CD4-positive, alpha-beta T cell treated with Interleukin-6 for 4 hours (primary cell): ENCODE data around the gene LLPH.
"Not testable (repeated sequence)": the region's sequence is repeated elsewhere in the genome, so short reads cannot be mapped to it uniquely, and the experiment has no call there.

Experiments used
- DNase-seq: peaks from one replicate; pipeline ENCODE4 v3.0.0-alpha.2; 2020; ENCODE audit warnings: mixed read lengths

LLPH gene

DNA sequence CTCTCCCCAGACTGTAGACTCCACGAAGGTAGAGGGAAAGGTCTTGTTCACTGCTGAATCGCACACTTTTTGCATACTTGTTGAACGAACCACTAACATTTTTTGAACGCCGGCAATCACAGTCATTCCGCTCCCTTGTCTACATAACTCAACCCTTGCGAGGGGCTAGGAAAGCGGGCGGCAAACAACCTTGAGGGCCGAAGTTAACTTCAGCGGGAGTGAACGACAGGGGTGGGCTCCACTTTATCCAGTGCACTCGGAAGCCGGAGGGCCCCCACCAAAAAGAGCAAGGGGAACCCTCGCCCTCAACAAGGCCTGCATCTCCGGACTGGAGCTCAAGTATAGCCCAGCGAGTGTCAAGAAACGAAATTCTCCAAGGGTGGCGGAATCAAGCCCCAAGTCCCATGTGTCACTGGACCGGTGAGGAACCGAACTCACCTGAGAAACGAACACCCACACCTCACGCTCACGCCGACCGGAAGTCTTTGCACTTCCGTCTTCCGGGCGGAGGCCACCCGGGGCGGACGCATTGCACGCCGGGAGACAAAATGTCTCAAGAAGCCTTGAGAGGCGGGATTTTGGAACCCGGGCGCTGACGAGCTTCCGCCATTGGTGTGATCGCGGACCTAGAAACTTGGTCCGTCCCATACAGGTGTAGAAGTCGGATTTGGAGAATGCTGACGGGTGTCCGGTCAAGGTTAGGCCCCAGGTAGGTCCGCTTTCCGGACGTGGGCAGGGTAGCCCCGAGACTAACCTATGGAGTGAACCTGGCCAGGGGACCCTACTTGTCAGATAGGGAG is at the start of gene LLPH:
LLPH (minus strand) TSS at position 484 of the 800 bp plus-strand sequence. CDS start 1,644 bp downstream, outside the sequence.
- peak; percentile 90 for DNase-seq

DNA sequence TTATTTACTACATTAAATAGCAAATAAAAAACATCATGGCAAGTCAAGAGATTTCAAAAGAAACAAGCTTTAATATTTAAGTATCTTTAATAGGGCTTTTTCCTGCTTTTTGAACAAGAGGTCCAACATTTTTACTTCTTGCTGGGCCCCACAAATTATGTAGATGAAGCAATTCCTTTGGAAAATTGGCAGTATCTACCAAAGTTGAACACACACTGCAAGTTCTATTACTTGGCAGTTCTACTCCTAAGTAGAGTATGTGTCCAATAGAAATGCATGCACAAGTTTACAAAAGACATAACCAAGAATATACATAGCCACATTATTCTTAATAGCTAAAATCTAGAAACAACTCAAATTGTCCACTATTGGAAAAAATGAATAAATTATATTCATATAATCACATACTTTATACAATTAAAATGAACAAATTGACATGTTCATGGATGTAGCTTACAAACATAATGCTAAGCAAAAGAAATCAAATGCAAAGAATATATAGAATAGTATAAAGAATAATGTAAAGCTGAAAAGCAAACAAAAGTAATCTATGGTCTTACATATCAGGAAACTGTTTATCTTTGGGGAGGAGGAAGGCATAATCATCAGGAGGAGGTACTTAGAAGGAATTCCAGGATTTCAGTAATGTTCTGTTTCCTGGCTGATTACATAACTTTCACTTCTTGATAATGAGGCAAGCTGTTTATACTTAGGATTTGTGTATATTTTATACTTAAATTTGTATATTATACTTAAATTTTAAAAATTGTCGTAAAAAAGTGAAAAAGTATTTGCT is 45.8 kb upstream of the LLPH start:
- DNase-seq = no peak

DNA sequence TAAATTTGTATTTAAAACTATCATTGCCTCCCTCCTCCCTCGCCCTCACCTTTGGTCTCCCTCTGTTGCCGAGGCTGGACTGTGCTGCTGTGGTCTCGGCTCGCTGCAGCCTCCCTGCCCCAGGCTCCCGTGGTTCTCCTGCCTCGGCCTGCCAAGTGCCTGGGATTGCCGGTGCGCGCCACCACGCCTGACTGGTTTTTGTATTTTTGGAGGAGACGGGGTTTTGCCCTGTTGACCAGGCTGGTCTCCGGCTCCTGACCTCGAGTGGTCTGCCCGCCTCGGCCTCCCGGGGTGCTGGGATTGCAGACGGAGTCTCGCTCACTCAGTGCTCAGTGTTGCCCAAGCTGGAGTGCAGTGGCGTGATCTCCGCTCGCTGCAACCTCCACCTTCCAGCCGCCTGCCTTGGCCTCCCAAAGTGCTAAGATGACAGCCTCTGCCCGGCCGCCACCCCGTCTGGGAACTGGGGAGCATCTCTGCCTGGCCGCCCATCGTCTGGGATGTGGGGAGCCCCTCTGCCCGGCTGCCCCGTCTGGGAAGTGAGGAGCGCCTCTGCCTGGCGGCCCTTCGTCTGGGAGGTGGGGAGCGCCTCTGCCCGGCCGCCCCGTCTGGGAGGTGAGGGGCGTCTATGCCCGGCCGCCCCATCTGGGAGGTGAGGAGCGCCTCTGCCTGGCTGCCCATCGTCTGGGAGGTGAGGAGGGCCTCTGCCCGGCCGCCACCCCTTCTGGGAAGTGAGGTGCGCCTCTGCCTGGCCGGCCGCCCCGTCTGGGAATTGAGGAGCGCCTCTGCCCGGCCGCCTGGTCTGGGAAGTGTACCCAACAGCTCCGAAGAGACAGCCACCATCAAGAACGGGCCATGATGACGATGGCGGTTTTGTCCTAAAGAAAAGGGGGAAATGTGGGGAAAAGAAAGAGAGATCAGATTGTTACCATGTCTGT is 44.1 kb upstream of the LLPH start:
- DNase-seq = not testable (repeated sequence)

DNA sequence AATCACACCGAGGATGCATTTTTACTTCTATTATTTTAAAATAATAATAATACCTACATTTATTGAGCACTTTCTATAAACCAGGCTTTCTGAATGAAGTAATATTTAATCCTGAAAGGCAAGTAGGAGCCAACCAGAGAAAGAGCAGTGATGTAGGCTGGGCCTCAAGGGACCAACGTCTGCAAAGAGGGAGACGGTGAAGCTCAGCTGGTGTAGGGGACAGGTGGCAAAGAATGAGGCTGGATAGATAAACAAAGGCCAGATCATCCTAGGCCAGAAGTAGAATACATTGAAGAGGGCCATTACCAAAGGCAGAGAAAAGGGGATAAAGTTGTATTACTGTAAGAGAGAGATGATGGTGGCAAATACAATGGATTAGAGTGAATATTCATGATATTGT is 40.1 kb upstream of the LLPH start:
- DNase-seq = no peak

DNA sequence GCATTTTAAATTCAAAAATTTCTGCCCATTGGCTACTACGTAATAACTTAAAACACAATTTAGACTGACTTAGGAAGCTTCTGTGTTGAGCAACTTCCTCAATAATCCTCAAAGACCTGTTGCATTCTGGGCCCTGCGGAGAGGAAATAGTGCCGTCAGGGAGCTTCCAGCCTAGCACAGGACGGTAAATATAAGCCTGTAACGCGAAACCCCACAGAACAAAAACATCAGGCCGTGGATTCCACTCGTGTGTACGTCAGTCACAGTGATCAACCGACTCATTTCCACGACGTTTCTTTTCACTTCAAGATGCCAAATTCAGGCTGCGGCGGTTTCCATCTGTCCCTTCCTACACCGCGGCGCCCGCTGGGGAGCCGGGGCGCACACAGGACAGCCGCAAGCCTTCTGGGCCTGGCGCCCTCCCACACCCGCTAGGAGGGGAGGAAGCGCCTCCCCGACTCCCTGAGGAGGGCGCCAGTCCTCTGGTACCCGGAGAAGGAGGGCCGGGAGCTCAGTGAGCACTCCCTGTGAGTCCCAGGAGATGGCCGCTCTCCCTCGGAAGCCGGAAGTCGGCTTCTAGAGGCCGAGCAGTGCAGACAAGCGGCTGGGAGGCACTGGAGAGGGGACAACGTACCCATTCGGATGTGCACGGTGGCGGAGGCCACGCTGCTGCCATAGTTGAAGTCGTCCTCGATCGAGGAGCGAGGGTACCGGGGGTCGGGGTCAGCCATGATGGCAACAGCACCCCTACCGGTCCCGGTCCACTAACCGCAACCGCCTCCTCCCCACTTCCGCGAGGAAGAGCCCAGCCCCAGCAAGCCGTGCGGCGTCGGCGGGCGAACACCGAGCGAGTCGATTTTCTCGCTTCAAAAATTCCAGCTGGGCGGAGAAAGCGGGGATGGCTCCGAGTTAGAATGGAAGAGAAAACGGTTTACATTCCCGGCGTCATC is 38.9 kb upstream of the LLPH start, which contains the start of gene TMBIM4:
TMBIM4 (minus strand) TSS at position 776 of the 950 bp plus-strand sequence; CDS start at position 731, 45 bp downstream.
- DNase-seq = peak; percentile 84

DNA sequence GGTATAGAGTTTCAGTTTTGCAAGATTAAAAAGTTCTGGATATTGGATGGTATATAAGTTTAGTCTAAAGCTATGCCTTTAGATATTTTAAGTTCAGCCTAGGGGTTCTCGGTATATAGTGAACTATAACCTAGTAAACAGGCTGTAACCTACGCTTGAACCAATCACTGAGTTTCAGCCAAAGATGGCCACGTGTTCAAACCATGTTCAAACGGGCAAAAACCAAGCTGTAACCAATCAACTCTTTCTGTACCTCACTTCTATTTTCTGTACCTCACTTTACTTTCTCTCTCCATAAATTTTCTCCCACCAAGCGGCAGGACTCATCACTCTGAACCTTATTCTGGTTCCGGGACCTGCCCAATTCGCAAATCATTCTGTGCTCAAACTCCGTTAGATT is 37.9 kb upstream of the LLPH start:
- DNase-seq = no peak

DNA sequence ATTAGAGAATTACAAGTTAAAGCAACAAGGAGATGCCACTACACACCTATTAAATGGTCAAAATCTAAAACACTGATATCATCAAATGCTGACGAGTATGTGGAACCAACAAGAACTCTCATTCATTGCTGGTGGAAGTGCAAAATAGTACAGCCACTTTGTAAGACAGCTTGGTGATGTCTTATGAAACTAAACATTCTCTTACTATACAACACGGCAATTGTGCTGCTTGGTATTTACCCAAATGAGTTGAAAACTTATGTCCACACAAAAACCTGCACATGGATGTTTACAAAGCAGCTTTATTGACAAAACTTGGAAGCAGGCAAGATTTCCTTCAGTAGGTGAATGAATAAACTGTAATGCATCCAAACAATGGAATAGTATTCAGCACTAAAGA is 36.0 kb upstream of the LLPH start:
- no peak for DNase-seq

DNA sequence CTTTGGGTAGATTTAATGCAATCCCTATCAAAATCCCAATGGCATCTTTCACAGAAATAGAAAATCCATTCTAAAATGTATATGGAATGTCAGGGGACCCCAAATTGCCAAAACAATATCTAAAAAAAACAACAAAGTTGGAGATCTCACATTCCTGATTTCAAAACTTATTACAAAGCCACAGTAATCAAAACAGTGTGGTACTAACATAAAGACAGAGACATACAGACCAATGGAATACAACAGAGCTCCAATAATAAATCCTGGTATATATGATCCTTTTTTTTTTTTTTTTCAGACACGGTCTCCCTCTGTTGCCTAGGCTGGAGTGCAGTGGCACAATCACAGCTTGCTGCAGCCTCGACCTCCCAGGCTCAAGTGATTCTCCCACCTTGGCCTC is 34.6 kb upstream of the LLPH start:
- DNase-seq = no peak

DNA sequence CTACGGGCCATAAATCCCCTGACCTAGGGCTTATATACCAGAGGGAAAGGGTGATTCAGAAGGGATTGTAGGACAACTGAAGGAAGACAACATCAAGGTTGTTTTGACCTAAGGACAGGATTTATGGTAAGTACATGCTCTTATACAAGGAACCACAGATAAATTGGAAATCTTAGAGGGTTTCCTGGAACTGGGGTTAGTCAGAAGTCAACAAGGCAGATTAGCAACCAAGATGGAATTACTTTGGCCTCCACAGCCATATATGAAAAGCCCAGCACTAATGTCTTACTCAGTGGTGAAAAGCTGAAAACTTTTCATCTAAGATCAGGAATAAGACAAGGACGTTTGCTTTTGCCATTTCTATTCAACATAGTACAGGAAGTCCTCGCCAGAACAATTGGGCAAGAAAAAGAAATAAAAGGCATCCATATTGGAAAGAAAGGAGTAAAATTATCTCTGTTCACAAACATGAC is 33.8 kb upstream of the LLPH start:
- no peak for DNase-seq

DNA sequence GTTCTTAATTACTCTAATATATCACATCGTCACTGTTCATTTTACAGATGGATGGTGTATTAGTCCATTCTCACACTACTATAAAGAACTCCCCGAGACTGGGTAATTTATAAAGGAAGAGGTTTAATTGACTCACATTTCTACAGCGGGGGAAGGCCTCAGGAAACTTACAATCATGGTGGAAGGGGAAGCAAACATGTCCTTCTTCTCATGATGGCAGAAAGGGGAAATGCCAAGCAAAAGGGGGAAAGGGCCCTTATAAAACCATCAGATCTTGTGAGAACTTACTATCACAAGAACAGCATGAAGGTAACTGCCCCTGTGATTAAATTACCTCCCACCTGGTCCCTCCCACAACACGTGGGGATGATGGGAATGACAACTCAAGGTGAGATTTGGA is 32.7 kb upstream of the LLPH start:
- no peak for DNase-seq

DNA sequence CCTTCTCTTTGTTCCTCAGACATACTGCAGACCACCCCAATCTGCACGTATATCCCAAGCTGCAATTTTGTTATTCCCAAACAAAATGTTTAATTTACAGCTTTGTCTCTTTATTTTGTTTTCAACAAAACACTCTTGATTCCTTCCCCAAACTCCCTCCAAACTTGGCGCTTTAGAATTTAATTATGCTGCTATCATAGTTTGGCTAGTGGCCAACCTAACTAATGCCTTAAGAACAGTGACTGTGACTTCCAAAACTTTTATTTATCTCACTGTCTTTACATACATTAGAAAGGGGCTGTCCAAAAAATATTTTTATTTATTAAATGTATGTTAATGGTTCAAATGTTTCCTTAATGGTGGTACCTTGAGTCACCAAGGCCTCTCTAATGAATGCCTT is 32.2 kb upstream of the LLPH start:
- no peak for DNase-seq

DNA sequence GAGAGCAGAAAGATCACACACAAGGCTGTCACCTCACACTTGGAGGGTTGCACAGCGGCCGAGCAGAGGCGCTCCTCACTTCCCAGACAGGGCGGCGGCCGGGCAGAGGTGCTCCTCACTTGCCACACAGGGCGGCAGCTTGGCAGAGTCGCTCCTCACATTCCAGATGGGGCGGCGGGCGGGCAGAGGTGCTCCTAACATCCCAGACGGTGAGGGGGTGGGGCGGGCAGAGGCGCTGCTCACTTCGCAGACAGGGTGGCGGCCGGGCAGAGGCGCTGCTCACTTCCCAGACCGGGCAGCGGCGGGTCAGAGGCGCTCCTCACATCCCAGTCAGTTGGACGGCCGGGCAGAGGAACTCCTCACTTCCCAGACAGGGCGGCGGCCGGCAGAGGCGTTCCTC is 30.2 kb upstream of the LLPH start:
- no peak for DNase-seq

DNA sequence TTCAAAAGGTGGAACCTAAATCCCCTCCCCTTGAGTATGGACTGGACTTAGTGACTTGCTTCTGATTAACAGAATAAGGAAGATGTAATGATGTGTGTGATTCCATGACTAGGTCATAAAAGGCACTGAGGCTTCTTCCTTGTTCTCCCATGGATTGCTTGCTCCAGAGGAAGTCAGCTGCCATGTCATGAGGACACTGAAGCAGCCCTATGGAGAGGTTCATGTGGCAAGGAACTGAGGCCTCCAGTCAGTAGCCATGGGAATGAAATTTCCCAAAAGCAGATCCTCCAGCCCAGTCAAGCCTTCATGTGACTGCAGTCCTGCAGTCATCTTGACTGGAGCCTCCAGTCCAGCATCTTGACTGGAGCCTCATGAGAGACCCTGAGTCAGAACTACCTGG is 28.6 kb upstream of the LLPH start:
- DNase-seq = no peak

DNA sequence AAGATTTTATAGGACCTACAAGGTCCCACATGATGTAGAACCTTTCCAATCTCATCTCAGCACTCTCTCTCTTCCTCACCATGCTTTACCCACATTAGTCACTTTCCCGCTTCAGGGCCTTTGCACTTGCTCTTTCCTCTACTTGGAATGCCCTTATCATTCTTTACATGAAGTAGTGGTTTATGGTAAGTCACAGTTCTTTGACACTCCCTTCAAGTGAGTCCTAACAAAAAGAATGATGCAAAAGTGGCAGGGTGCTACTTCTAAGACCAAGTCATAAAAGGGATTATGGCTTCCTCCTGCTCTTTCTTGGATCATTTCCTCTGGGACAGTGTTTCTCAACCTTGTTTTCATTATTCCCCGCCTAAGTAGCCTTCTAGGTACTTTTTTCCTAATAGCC is 26.1 kb upstream of the LLPH start:
- no peak for DNase-seq

DNA sequence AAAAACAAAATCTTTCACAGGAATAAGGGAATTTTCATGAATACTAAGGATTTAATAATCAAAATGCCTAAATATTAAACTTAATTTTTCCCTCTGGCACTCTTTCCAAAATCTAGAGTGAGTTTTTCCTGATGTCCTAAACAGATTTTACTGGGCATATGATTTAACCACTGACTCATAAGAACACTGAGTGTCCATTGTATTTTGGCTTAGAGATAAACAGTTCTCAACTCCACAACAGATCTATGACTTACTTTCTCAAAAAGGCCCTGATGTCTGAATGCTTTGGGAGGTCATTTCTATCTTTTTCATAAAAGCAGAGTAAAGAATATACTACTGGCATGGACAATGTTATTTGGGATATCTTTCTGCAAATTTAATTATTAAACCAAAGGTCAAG is 24.2 kb upstream of the LLPH start:
- DNase-seq = no peak

DNA sequence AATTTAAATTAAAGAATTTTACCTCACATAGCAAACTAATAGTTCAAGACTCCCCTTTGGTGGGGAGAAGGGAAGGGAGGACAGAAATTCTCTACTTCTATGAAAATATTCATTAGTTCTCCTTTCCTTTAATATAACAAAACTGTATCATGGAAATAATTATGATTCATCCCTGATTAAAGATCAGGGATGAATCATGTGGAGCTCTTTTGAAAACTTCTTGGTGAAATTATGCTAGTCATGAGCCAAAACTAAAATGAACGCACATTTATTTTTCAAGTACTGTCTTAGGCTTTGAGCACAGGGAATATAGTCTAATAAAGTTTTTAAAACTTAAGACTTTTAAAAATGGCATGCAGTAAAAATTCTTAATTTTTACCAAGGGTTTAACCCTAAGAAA is 22.2 kb upstream of the LLPH start:
- no peak for DNase-seq

DNA sequence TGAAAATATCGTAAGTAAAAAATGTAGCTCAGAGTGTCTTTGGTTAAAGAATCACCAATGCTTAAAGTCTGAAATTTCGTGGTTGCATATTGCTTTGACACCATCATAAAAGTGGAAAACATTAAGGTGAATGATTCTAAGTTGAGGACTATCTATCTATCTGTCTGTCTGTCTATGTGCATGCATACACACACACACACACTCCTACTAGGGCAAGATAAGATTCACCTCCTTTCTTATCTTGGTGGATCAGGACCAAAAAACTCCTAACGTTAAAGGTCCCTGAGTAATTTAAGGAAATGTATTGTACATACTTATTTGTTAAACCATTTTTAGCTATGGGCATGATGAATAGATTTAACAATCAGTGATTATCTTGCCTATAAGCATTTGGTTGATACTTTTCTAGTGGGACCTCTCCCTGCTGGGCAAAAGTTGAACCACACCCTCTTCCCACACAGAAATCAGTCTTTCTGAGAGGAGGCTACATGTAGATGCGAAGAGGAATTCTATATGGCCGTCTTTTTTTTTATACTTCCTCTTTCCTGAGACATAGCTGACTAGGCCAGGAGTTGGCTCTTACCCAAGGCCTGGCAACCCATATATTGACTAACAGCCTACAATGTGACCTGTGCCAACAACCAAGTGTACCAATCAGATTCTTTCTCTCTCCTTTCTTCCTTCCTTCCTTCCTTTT is 19.3 kb upstream of the LLPH start:
- DNase-seq = no peak

DNA sequence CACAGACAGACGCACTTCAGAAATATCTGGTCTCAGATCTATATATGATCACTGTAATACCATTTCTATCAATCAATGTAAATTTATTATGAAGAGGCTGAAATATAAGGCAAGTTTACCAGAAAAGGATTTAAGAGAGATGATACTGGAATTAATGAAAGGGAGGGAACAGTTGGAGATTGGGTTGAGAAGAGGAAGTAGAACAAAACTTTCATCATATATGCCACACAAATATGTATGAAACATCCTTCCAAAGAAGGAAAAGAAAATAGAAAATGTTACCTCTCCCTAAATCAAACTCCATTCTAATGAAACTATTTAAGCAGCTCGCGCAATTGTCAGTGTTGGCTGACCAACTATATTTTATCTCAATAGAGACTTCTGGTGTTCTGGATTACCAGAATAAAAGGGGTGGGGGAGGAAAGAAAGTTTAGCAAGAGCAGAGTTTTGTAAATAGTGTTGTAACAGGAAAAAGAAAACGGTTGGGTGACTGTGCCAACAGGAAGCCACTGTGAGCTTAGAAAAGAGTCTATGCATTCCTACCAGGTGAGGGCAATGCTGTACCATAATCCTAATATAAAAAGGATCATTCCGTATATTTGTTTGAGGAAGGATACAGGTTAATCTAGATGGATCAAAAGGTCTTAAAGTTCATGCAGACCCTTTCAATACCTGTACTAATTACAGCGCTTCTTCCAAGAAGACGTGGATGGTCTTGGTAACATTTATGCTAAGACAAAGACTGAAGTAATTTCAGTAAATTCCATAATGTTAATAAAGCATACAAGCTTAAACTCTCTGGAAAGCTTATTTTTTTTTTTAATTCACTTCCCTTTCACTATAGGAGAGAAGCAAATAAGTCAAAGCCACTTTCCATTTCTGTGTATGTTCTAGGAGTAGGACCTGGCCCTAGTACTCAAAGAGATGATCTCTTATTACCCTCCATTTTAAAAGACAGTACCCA is 14.5 kb upstream of the LLPH start:
- no peak for DNase-seq

DNA sequence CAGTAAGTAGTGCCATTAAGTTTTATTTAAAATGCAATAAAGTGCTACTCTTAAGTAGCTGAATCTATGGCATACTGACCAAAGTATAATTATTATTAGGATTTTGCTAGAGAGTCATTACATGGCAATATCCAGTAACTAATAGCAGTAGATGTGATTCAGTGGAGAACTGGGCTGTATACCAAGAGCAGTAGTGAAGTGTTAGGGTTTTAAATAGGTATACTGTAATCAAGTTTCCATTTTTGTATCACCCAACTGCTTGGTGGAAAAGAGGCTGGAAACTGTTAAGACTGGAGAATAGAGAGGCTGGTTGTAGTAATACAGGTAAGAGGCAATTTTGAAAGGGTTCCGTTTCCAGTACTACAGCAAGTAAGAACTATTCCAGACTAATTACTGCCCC is 13.3 kb upstream of the LLPH start:
- DNase-seq = no peak

DNA sequence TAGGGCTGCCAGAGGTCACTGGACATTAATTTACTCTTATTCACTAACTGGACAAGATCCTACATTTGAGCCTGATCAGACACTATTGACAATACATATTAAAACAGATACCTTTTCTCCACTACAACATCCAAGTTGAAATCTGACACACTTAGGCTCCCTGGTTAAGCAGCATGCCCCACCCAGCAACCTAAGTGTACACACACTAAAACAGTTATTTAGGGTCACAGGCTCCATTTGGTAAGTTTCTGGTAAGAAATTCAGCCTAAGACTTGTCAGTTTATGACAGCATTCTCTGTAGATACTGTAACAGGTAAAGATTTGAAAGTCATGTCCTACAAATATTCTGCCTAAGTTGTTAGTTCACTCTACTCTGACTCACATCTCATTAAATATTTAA is 12.3 kb upstream of the LLPH start:
- no peak for DNase-seq
